Measurements from ENCODE around the gene IRGQ.
"Not testable (repeated sequence)": the region's sequence is repeated elsewhere in the genome, so short reads cannot be mapped to it uniquely, and the experiment has no call there.

IRGQ gene

DNA sequence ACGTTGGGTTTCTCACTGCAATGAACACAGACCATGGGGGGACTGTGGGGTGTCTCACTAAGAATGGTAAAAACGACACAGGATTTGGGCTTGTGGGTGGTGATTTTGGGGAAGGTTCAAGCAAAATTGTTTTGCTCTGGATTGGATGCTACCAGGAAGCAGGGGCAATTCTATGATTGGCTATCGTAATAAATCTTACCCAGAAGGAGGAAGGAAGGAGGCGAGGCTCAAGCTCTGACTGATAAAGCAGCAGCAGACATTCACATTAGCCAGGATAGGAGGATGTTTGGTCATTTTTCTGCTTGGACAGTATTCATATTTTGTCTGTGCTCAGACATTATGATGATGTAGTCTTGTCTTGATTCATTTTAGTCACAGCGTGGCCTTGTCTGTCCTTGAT, 1.9 kb upstream of the IRGQ start:
- no peak for DNase-seq

DNA sequence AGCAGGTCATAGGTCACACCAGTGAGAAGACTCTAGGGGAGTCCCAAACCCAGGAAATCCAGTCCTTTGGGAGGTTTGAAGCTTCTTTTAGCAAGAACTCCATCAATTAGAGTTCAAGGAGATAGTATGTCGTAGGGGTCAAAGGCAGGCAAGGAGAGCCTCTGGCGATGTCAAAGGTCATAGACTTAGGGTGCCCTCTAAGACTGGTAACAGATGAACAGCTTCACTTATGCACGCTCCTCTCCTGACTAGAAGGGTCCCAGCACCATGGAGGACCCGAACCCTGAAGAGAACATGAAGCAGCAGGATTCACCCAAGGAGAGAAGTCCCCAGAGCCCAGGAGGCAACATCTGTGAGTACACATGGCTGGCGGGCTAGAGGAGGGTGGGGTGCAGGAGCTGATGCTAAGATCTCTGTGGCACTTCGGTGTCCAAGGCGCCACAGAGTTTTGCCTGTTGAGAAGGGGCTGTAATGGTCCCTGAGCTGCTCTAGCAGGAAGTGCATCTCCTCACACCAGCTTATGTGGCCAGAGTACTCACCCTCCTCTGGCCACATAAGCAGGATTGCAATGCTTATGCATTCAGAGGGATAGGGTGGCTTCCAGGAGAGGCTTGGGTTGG, 1.0 kb upstream of the IRGQ start:
- DNase-seq, result no peak

DNA sequence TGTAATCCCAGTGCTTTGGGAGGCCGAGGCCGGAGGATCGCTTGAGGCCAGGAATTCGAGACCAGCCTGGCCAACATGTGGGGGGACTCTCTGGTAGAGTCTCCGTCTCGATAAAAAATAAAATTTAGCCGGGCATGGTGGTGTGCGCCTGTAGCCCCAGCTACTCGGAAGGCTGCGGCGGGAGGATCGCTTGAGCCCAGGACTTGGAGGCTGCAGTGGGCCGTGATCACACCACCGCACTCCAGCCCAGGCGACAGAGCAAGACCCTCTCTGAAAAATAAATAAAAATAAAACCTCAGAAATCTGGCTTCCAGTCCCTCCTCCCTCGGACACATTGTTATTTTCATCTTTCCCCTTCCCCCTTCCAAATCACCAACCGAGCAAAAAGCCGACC, 332 bp downstream of the IRGQ start:
- no peak for DNase-seq

DNA sequence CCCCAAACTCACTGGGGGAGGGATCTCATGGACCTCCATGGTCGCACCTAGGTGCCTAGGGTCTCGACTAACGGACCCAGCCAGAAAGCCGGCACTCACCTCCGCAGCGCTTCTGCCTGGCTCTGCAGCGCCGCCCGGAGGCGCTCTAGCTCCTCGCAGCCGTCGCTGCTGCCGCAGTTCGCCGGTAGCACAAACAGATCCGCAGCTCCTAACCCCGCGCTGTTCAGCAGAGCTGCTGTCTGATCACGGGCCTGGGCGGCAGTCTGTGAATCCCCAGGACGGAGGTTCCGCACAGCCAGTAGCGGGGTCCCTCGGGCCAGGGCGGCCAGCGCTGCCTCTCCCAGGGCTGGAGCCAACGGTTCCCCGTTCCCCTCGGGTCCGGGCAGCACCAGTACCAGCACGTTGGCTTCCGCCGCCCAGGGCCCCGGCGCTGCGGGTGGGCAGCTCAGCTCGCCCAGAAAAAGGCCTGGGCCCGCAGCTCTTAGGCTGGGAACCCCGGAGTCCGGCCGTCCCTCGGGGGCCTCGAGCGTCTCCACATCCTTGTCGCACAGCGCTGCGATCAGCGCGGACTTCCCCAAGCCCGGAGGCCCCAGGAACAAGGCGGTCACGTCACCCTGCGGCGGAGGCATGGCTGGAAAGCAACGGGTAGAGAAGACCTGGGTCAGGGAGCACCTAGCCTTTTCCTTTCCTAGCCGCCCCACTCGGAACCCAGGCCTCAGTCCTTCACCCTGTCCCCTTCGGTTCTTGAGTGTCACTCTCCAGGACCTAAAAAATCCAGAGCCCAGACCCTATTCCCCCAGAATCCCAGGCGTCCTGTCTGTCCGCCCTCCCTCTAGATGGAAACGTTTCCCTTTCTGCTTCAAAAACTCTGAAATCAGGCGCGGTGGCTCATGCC, 977 bp downstream of the IRGQ start:
- no peak for DNase-seq

DNA sequence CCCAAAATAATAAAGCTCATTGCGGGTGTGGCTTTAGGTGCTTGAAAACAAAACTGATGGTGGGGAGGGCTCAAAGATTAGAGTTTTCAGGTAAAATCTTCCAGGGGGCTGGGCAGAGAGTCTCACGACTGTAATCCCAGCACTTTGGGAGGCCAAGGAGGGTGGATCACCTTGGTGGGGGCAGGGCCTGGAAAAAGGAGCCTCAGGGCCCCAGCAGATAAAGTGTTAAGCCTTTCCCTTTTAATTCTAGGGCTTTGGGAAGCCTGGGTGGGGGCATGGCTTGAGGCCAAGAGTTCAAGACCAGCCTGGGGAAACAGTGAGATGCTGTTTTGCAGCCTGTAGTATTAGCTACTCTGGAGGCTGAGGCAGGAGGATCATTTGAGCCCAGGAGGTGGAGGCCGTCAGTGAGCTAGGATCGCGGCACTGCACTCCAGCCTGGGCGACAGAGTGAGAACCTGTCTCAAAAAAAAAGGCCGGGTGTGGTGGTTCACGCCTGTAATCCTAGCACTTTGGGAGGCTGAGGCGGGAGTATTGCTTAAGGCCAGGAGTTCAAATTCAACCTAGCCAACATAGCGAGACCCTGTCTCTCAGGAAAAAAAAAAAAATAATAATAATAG, 1.7 kb downstream of the IRGQ start:
- DNase-seq, result no peak

DNA sequence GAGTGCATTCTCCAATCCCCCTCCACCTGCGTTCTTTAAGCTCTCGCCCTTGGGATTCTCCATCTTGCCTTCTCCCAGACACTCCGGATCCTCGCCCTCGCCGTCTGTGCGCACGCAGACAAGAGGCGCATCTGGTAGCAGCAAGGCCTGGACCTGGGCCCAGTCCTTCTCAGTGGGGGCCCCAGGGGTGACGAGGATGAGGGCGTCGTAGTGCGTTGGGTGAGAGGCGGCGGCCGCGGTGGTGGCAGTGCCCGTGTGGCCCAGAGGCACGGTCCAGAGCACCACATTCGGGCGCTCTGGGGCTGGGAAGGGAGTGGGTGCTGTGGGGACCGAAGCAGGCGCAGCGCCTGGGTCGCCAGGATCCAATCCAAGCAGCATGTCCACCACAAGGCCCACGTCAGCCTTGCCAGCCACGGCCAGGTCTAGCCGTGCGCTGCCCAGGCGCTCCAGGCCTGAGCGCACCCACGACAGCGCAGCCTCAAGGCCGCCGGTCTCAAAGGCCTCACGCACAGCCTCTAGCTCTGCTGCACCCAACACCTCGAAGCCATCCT, 3.1 kb downstream of the IRGQ start:
- DNase-seq, result no peak

DNA sequence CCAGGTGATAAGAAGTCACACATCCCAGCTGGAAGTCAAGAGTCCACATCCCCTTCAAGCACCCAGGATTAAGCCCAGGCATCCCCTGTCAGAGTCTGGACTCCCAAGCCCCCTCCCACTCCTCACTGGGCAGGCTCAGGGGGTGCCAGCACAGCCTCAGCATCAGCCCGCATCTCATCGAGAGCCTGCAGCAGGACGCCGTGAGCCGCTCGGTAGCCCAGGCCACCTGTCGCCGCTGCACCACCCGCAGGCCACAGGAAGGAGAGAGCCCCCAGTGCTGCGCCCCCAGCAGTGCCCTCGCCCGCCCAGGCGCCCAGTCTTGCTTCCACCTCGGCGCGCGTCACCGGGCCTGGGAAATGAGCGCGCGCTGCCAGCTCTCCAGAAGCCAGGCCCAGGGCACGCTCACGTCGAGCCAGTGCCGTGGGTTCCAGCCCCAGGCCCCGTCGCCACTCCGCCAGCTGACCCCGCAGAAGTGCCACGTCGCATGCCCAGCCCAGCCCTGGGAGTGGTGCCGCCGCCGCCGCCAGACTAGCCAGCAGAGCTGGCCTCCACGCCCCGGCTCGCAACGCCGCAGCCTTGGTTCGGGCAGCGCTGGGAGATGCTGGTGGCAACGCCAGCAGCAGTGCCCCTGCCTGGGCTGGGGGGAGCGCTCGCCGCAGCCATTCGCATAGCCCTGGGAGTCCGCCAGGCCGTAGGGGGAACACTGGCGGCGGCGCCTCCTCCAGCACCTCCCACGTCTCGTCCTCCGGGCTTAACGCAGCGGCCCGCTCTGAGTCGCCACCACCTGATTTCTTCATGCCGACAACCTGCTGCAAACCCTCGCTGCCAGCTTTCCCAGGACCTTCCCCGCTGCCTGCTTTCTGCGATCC, 3.8 kb downstream of the IRGQ start:
- no peak for DNase-seq

DNA sequence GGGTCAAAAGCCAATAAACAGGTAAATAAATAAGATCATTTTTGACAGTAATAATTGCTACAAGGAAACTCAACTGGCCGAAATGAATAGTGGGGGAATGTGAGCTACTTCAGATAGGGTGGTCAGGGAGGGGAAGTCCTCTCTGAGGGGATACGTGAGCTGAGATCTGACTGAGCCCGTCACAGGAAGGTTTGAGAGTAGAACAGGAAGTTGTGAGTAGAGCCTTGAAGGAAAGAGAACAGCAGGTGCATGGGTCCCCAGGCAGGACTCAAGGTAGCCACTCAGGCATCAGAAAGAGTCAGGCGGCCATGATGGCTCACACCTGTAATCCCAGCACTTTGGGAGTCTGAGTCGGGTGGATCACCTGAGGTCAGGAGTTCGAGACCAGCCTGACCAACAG, 6.3 kb downstream of the IRGQ start:
- no peak for DNase-seq

DNA sequence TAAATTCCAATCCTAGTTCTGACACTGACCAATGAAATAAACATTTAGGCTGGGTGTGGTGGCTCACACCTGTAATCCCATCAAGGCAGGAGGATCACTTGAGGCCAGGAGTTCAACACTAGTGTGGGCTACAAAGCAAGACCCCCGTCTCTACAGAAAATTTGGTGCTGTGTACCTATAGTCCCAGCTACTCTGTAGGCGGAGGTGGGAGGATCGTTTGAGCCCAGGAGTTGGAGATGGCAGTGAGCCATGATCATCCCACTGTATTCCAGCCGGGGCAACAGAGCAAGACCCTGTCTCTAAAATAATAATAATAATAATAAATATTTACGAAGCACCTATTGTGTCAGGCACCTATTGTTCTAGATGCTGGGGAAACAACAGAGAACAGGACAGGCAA, 6.7 kb downstream of the IRGQ start:
- no peak for DNase-seq

DNA sequence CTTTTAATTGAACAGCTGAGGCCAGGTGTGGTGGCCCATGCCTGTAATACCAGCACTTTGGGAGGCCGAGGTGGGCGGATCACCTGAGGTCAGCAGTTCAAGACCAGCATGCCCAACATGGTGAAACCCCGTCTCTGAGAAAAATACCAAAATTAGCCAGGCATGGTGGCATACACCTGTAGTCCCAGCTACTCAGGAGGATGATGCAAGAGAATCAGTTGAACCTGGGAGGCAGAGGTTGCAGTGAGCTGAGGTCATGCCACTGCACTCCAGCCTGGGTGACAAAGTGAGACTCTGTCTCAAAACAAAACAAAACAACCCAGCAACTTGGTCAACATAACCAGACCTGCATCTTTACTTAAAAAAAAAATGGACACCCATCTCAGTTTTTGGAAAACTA, 8.9 kb downstream of the IRGQ start:
- DNase-seq, result not testable (repeated sequence)

DNA sequence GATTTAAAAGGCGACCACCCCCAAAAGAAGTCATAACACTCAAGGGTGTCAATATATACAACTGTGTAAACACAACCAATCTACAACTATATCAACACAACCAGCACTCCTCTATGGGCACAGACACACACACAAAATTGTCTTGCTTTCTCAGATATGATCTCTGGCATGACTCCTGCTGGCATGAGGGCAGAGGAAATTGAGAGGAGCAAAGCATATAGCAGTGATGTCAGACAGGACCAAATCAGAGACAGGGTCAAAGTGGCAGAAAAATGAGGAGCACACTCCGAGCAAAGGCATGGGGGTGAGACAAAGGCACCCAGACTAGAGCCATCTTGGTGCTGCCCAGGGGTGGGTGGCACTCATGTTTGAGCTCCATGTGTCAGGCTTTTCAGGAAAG, 9.6 kb downstream of the IRGQ start:
- no peak for DNase-seq

DNA sequence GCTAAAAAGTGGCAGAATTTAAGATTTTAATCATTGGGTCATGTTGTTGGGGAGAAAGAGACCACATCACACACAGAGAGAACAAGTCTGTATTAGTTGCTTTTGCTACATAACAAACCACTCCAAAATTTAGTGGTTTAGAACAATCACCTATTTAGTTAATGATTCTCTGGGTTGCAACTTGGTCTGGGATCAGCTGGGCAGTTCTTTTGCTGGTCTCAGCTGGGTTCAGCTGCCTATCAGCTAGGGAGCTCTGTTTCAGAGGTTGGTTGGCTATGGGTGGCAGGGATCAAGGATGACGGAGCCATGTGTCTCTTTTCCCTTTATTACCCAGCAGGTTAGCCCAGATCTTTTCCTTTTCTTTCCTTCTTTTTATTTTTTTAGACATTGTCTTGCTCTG, 11.4 kb downstream of the IRGQ start:
- no peak for DNase-seq

DNA sequence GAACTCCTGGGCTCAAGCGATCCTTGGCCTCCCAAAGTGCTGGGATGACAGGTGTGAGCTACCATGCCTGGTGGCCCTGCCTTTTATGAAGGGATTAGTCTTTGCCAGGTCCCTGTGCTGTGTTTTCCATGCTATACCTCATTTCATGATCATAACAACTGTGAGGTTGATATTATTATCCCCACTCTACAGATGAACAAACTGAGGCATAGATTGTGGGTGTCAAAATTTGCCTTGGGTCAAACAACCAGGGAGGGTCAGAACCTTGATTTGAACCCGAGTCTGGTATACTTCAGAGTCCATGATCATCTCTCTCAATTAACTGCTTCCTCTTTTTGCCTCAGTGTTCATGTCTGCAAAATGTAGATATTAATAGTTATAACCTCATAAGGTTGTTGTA, 13.4 kb downstream of the IRGQ start:
- DNase-seq, result no peak

DNA sequence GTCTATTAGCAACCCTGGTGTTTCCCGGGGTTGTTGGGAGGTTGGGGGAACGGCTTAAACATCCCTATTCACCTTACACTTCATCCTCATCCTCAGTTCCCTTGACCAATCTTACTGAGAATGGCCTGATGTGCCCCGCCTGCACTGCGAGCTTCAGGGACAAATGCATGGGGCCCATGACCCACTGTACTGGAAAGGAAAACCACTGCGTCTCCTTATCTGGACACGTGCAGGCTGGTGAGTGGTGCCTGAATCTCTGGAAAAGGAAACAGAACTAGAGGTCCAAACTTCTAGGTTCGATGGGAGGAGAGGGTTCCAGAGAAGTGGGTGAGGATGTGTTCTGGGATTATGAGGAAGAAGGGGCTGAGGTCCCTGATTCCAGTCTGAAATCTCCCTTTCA, 14.5 kb downstream of the IRGQ start:
- DNase-seq, result no peak

DNA sequence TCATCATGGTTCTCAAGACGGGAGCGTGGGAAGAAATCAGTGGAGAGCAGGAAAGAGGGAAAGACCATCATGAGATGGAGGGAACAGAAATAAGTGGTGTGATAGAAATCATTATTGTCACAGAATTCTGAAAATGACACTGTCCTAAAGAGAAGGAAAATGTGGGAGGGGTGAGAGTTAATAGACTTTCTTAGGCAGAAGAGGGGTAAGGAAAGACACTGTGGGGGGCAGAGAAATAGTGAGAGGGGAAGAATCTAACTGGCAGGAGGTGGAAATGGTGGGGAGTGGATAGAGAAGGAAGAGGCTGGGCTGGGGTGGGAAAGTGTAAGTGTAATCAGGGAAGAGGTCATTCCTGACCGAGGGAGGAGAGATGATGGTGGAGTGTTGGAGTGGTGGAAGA, 17.1 kb downstream of the IRGQ start:
- DNase-seq, result no peak

DNA sequence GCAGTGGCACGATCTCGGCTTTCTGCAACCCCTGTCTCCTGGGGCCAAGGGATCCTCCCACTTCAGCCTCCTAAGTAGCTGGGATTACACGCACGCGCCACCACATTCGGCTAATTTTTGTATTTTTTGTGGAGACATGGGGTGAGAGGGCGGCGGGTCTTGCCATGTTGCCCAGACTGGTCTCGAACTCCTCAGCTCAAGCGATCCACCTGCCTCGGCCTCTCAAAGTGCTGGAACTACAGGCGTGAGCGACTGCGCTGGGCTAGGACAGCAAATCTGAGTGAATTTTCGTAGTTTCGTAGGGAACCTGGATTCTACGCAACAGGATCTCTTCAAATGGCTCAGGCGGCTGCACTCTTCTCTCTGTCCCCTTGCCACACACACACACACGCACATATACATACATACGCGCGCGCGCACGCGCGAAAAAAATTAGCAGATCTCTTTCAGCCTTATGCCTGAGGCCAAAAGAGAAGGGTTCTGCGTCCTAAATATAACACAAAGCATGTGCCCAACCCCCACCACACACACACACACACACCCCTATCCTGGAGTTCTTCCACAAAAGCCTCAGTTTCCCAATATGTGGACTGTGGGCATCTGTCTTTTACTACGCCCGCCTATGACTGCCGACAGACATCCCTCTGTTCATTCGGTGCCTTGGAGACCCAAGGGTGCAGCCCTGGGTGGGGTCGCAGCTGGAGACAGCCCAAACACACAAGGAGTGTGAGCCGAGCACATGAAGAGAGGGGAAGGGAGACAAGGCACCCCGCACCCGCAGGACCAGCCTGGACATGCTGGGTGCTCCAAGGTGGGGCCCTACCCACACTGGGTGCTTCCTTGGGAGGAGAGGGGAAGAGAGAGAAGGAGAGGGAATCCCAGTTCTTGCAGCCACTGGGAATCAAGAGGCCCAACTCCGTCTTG, 19.7 kb downstream of the IRGQ start:
- no peak for DNase-seq

DNA sequence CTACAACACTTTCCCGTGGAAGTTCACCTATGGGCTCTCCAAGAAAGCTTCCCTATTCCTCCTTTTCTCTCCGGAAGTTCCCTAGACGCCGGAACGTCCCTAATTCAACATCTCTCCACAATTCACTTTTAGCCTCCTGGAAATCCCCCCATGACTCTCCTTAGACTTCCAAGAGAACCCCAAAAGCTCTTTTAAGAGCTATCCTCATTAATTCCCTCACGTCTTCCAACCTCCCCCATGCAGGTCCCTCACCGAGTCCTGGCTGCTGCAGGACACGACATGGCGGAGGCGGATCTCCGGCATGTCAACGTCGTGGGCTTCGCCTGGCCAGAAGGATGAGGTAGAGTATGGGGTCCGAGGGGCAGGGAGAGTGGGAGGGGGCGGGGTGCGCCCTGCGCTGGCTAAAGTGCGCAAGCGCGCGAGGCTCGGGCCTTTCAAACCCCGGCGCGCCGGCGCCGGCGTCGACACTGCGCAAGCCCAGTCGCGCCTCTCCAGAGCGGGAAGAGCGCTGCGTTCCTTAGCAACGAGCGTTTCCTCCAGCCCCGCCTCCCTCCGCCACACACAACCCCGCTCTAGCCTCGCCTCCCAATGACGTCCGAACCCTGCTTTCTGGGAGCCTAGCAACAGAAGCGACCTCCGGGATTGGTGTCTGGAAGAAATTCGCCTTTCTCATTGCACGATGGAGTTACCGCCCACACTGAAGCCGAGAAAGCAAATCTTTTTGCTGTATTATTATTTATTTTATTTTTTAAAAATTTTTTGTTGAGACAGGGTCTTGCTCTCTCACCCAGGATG, 20.6 kb downstream of the IRGQ start, which contains the start of the genes PINLYP and XRCC1:
Gene PINLYP, plus strand, starts transcription at position 646 of the 795 bp plus-strand sequence. CDS start 1,391 bp downstream, outside the sequence.
Gene XRCC1, minus strand, starts transcription at position 372 of the 795 bp plus-strand sequence. Its CDS starts 69 bp downstream, at position 303.
- DNase-seq, result peak; percentile 93

DNA sequence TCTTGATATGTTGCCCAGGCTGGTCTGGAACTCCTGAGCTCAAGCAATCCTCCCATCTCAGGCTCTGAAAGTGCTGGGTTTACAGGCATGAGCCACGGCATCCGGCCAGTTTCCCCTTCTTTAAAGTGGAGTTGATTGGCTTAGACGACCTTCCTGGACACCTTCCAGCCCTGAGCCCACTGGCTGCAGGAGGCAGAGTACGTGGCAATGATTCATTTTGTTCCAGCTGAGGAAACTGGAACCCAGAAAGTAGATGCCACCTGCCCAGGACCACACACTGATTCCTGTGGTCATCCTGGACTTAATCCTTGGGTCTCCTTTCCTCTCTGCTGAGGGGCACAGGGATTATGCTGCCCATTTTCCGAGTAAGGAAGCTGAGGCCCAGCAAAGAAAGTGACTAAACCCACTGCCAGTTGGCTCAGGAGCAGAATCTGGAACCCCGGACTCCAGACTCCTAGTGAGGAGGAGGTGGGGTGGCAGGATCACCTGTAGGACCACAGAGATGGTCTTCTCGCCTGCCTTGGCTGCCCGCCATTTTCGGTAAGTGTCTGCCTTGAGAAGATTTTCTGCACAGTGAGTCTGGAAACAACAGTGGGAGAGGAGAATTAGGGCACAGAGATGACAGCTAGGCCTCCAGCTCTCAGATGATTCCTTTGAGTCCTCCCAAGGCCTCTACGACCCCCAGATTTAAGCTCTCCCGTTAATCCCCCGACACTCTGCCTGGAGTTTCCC, 21.3 kb downstream of the IRGQ start:
- no peak for DNase-seq

DNA sequence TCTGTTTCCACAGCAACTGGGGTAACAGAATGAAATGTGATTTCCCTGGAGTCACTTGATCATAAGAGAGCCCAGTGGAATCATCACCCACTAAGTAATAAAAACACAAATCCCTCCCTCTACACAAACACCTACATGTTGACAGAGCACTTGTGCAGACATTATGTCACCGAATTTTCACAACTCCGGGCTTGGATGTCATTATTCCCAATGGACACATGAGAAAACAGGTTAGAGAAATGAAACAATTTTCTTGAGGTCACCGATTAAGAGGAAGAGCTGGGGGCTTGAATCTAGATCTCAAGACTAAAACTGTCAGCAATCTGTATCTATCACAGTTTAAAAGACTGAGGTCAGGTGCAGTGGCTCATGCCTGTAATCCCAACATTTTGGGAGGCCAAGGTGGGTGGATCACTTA, 23.8 kb downstream of the IRGQ start:
- peak; percentile 15 for DNase-seq

All from NCI-H2081 treated with DMSO at 0.1 percent for 48 hours (cell line).